Hepatocyte (in vitro differentiated cells): ENCODE results near the gene ITPKA.

Experiments used
- CTCF ChIP-seq: fragments of 200-600 bp; sonication (generic); IDR thresholded peaks from 2 replicates; pipeline ENCODE4 v1.5.1; 2016; ENCODE audit warnings: antibody characterized with exemption, mild to moderate bottlenecking; ENCODE audit not compliant: poor library complexity
- EZH2phosphoT487 ChIP-seq: fragments of 200-600 bp; sonication (generic); IDR thresholded peaks from one replicate; pipeline ENCODE4 v1.6.1; 2018; ENCODE audit warnings: antibody characterized with exemption, mild to moderate bottlenecking, low read depth, moderate library complexity; ENCODE audit not compliant: unreplicated experiment, severe bottlenecking

GRCh38 chr15:41499109-41499851 is 5.6 kb downstream of the ITPKA start:
- TF ChIP-seq CTCF (no peak), EZH2phosphoT487 (no peak)
